NCI-H1694 (cell line): ENCODE results near the gene CTIF.

Experiments
- DNase-seq: peaks from one replicate; lab custom pipeline; 2025; lab: John Stamatoyannopoulos, UW

Gene CTIF

GRCh38 chr18:48775372-48776155, 236.7 kb downstream of the CTIF start:
- no peak for DNase-seq

- no peak for DNase-seq
Observed at GRCh38 chr18:48776156-48776555, 237.3 kb downstream of the CTIF start.

GRCh38 chr18:48776641-48777025, 237.8 kb downstream of the CTIF start:
- DNase-seq, result no peak

- DNase-seq, result no peak
Observed at GRCh38 chr18:48777026-48777743, 238.4 kb downstream of the CTIF start.

- no peak for DNase-seq
Observed at GRCh38 chr18:48777744-48778116, 238.9 kb downstream of the CTIF start.

- no peak for DNase-seq
Observed at GRCh38 chr18:48778344-48779011, 239.6 kb downstream of the CTIF start.

GRCh38 chr18:48779462-48779861, 240.6 kb downstream of the CTIF start:
- DNase-seq, result no peak

GRCh38 chr18:48780201-48780912, 241.5 kb downstream of the CTIF start:
- no peak for DNase-seq

- DNase-seq, result no peak
Observed at GRCh38 chr18:48780913-48781162, 242.0 kb downstream of the CTIF start.

GRCh38 chr18:48781163-48781987, 242.5 kb downstream of the CTIF start:
- DNase-seq, result no peak

GRCh38 chr18:48781988-48782363, 243.1 kb downstream of the CTIF start:
- no peak for DNase-seq

- no peak for DNase-seq
Observed at GRCh38 chr18:48782381-48782861, 243.6 kb downstream of the CTIF start.

- DNase-seq, result no peak
Observed at GRCh38 chr18:48783616-48784520, 245.0 kb downstream of the CTIF start.

- no peak for DNase-seq
Observed at GRCh38 chr18:48784656-48785055, 245.8 kb downstream of the CTIF start.

GRCh38 chr18:48785091-48785614, 246.3 kb downstream of the CTIF start:
- no peak for DNase-seq

GRCh38 chr18:48785736-48786454, 247.1 kb downstream of the CTIF start:
- no peak for DNase-seq

- DNase-seq, result no peak
Observed at GRCh38 chr18:48786455-48787202, 247.8 kb downstream of the CTIF start.

- DNase-seq, result no peak
Observed at GRCh38 chr18:48787203-48788151, 248.6 kb downstream of the CTIF start.
